Measurements from ENCODE around the gene EPHB2.
"Not testable (repeated sequence)": the region's sequence is repeated elsewhere in the genome, so short reads cannot be mapped to it uniquely, and the experiment has no call there.

The EPHB2 gene

GRCh38 chr1:22691031-22691753 lies 19.4 kb upstream of the EPHB2 start:
- no peak for DNase-seq (ENCODE audit: low read depth, low spot score)

GRCh38 chr1:22694172-22694571 lies 16.5 kb upstream of the EPHB2 start:
- DNase-seq (ENCODE audit: low read depth, low spot score): no peak

- DNase-seq (ENCODE audit: low read depth, low spot score): no peak
Measured at GRCh38 chr1:22696610-22697009, 14.0 kb upstream of the EPHB2 start.

GRCh38 chr1:22697980-22698379 lies 12.7 kb upstream of the EPHB2 start:
- no peak for DNase-seq (ENCODE audit: low read depth, low spot score)

GRCh38 chr1:22699681-22700520 lies 10.7 kb upstream of the EPHB2 start:
- DNase-seq (ENCODE audit: low read depth, low spot score): no peak

- no peak for DNase-seq (ENCODE audit: low read depth, low spot score)
Measured at GRCh38 chr1:22702296-22703085, 8.1 kb upstream of the EPHB2 start.

- peak; percentile 41 for DNase-seq (ENCODE audit: low read depth, low spot score)
Measured at GRCh38 chr1:22704440-22705067, 6.1 kb upstream of the EPHB2 start.

- DNase-seq (ENCODE audit: low read depth, low spot score): no peak
Measured at GRCh38 chr1:22705586-22705985, 5.1 kb upstream of the EPHB2 start.

- not testable (repeated sequence) for DNase-seq (ENCODE audit: low read depth, low spot score)
Measured at GRCh38 chr1:22706100-22706499, 4.5 kb upstream of the EPHB2 start.

GRCh38 chr1:22708777-22709176 lies 1.9 kb upstream of the EPHB2 start:
- no peak for DNase-seq (ENCODE audit: low read depth, low spot score)

- DNase-seq (ENCODE audit: low read depth, low spot score): no peak
Measured at GRCh38 chr1:22709227-22709626, 1.4 kb upstream of the EPHB2 start.

GRCh38 chr1:22709891-22710700 lies 543 bp upstream of the EPHB2 start:
- no peak for DNase-seq (ENCODE audit: low read depth, low spot score)

GRCh38 chr1:22711071-22711470 lies 432 bp downstream of the EPHB2 start:
- DNase-seq (ENCODE audit: low read depth, low spot score): no peak

GRCh38 chr1:22711591-22712501 lies 1.2 kb downstream of the EPHB2 start:
- DNase-seq (ENCODE audit: low read depth, low spot score): no peak

GRCh38 chr1:22712502-22713271 lies 2.0 kb downstream of the EPHB2 start:
- no peak for DNase-seq (ENCODE audit: low read depth, low spot score)

- no peak for DNase-seq (ENCODE audit: low read depth, low spot score)
Measured at GRCh38 chr1:22714455-22714854, 3.8 kb downstream of the EPHB2 start.

- no peak for DNase-seq (ENCODE audit: low read depth, low spot score)
Measured at GRCh38 chr1:22717037-22717760, 6.6 kb downstream of the EPHB2 start.

GRCh38 chr1:22721122-22721873 lies 10.7 kb downstream of the EPHB2 start:
- DNase-seq (ENCODE audit: low read depth, low spot score): no peak
